ENCODE data around the gene RAB3C.

The RAB3C gene

DNA sequence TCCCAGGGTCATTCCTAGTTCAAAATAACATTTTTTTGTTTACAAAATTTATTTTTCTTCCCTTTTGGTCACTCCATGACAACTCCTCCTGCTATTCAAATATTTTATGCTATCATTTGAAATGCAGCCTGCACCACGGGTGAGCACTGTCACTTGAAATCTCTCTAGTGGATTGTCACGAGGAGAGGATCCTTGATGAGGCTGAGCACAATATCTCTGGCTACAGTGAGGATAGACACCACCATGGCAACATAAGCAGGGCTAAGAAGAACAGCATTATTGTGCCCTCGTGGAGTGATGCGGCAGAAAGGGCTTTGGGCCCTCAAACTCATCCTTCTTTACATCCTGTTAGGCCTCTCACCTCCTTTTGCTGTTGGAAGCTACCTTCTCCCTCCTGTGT, 321.9 kb downstream of the RAB3C start:
- CTCF ChIA-PET = no interaction called here
- POLR2A ChIA-PET = no interaction called here
- no peak for DNase-seq (ENCODE audit: extremely low spot score)
- TF ChIP-seq FOXA1 (IDR thresholded peaks at IDR 0.05) = no peak
- TF ChIP-seq L3MBTL2 (conservative IDR thresholded peaks at IDR 0.05) = no peak
- TF ChIP-seq NFRKB (IDR thresholded peaks at IDR 0.05) = no peak
- TF ChIP-seq, protein P1, sequence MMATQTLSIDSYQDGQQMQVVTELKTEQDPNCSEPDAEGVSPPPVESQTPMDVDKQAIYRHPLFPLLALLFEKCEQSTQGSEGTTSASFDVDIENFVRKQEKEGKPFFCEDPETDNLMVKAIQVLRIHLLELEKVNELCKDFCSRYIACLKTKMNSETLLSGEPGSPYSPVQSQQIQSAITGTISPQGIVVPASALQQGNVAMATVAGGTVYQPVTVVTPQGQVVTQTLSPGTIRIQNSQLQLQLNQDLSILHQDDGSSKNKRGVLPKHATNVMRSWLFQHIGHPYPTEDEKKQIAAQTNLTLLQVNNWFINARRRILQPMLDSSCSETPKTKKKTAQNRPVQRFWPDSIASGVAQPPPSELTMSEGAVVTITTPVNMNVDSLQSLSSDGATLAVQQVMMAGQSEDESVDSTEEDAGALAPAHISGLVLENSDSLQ (IDR thresholded peaks at IDR 0.05) = no peak
- TF ChIP-seq ZNF384 (IDR thresholded peaks at IDR 0.05) = no peak
- no peak for TF ChIP-seq CTBP1 (IDR thresholded peaks at IDR 0.05; ENCODE audit: borderline replicate concordance)
- TF ChIP-seq SP1 (IDR thresholded peaks at IDR 0.05) = no peak
- TF ChIP-seq LEF1 (IDR thresholded peaks at IDR 0.05; ENCODE audit: borderline replicate concordance) = no peak
- no peak for TF ChIP-seq FOXM1 (IDR thresholded peaks at IDR 0.05; ENCODE audit: borderline replicate concordance)
- TF ChIP-seq SUZ12 (IDR thresholded peaks at IDR 0.05) = no peak
- no peak for TF ChIP-seq FOXK2 (IDR thresholded peaks at IDR 0.05)
- TF ChIP-seq HDGF (IDR thresholded peaks at IDR 0.05; ENCODE audit: borderline replicate concordance) = no peak

DNA sequence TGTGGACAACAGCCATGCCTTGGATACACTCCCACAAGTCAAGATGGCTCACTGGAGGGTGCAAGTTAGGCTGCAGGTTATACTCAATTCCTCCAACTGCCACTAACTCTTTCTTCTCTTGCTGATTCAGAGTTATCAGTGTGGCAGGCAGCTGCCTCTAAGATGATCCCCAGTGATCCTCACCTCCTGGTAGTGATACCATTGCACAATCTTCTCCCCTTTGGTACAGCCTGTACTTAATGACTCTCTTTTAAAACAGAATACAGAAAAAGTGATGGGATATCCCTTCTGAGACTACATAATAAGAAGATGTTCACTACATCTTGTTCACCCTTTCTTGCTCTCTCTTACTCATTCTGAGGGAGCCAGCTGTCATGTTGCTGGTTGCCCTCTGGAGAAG, 323.1 kb downstream of the RAB3C start:
- no peak for DNase-seq (ENCODE audit: extremely low spot score)
- ChIA-PET POLR2A (no interaction called here), CTCF (no interaction called here)
- TF ChIP-seq LEF1 (IDR thresholded peaks at IDR 0.05; ENCODE audit: borderline replicate concordance) (no peak), ZNF384 (IDR thresholded peaks at IDR 0.05) (no peak), NFRKB (IDR thresholded peaks at IDR 0.05) (no peak), SP1 (IDR thresholded peaks at IDR 0.05) (no peak), FOXA1 (IDR thresholded peaks at IDR 0.05) (no peak)

Data from HEK293T (cell line).